Measurements from ENCODE around the gene P2RX2.

GRCh38 chr12:132570635-132571034, 47.9 kb upstream of the P2RX2 start:
- TF ChIP-seq CTCF (IDR thresholded peaks at IDR 0.05) (no peak), EZH2 (IDR thresholded peaks at IDR 0.05) (no peak)

All from neural progenitor cell (in vitro differentiated cells).